Fibroblast of the aortic adventitia (primary cell): ENCODE measurements around the gene ELF1. TPM values are rescaled to one million over a fixed set of nuclear protein-coding genes. Genes with fewer than 3 reads are reported as not detected.
"Not testable (repeated sequence)": the region's sequence is repeated elsewhere in the genome, so short reads cannot be mapped to it uniquely, and the experiment has no call there.

Experiments used
- DNase-seq: peaks from one replicate; pipeline ENCODE4 v3.0.0-alpha.2; 2010; ENCODE audit warnings: low read depth
- H3K4me3 ChIP-seq: 2 replicates; pipeline ENCODE4 v1.5.1; 2011; ENCODE audit warnings: low read depth, mild to moderate bottlenecking, control low read depth, low read length, moderate library complexity
- CTCF ChIP-seq: IDR thresholded peaks from 2 replicates; pipeline ENCODE4 v1.5.1; 2011; ENCODE audit warnings: mild to moderate bottlenecking, low read length, control low read depth, inconsistent platforms; ENCODE audit not compliant: insufficient read depth
- total RNA-seq: library from RNA; depleted of rRNA; stranded (reverse); fragments of >200 nt; gene quantifications from 2 replicates; pipeline ENCODE4 v1.2.3, GENCODE V29; 2012; ENCODE audit warnings: low replicate concordance

Gene ELF1
- total RNA-seq, 1 donor: 47.0 TPM

- H3K4me3 ChIP-seq: no peak overlapping the region
- no peak for DNase-seq
- no peak for TF ChIP-seq CTCF
Measured at GRCh38 chr13:40911341-40911740, 107.8 kb downstream of the ELF1 start.

GRCh38 chr13:40910324-40911050 is 108.6 kb downstream of the ELF1 start:
- H3K4me3 ChIP-seq: no peak overlapping the region
- peak; percentile 58 for DNase-seq
- TF ChIP-seq CTCF: no peak

GRCh38 chr13:40909541-40910200 is 109.4 kb downstream of the ELF1 start:
- not testable (repeated sequence) for DNase-seq, H3K4me3 ChIP-seq

- DNase-seq: no peak
- no peak for TF ChIP-seq CTCF
- no peak overlapping the region for H3K4me3 ChIP-seq
Measured at GRCh38 chr13:40908546-40908945, 110.6 kb downstream of the ELF1 start.

- not testable (repeated sequence) for DNase-seq, H3K4me3 ChIP-seq
Measured at GRCh38 chr13:40901032-40901431, 118.1 kb downstream of the ELF1 start.

- H3K4me3 ChIP-seq, DNase-seq: not testable (repeated sequence)
Measured at GRCh38 chr13:40900568-40900967, 118.5 kb downstream of the ELF1 start.

GRCh38 chr13:40897053-40897452 is 122.1 kb downstream of the ELF1 start:
- no peak for TF ChIP-seq CTCF
- no peak for DNase-seq
- no peak overlapping the region for H3K4me3 ChIP-seq

GRCh38 chr13:40895227-40896184 is 123.6 kb downstream of the ELF1 start:
- no peak for TF ChIP-seq CTCF
- no peak overlapping the region for H3K4me3 ChIP-seq
- DNase-seq: no peak

- DNase-seq, H3K4me3 ChIP-seq: not testable (repeated sequence)
Measured at GRCh38 chr13:40893573-40893972, 125.5 kb downstream of the ELF1 start.
